Fibroblast of skin of back (primary cell): Measurements from ENCODE around the gene BCAS3.

Source experiments
- DNase-seq: peaks from one replicate; pipeline ENCODE4 v3.0.0-alpha.2; 2013

The BCAS3 gene

DNA sequence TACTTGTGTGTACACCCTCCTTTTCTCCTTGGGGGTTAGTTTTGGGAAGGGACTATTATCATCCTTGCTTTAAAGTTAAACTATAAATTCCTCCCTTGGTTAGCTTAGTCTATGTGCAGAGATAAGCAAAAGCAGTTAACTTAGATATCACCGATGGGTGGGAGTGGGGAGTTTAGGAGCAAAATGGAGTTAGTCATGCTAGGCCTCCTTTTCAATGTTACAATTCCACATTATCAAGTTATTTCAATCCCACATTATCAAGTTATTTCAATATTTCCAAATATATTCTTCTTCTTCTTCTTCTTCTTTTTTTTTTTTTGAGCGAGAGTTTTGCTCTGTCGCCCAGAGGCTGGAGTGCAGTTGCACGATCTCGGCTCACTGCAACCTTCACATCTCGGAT, 1.7 kb upstream of the BCAS3 start:
- DNase-seq, result no peak

DNA sequence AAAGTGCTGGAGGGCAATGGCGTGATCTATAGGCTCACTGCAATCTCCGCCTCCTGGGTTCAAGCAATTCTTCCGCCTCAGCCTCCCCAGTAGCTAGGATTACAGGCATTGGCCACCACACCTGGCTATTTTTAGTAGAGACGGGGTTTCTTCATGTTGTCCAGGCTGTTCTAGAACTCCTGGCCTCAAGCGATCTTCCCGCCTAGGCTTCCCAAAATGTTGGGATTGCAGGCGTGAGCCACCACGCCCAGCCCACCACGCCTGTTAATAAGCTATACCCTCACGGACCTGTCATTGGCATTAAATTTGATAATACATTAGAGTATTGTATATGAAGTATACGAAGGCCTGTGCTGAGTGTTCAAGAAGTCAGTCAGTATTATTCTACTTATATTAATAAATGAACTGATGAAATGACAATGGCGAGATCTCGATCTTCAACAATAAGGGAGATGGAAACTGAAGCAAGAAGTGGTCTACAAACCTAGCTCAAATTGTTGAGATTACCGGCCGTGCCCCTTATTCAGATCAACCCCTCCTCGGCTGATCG, 818 bp upstream of the BCAS3 start:
- DNase-seq, result no peak

DNA sequence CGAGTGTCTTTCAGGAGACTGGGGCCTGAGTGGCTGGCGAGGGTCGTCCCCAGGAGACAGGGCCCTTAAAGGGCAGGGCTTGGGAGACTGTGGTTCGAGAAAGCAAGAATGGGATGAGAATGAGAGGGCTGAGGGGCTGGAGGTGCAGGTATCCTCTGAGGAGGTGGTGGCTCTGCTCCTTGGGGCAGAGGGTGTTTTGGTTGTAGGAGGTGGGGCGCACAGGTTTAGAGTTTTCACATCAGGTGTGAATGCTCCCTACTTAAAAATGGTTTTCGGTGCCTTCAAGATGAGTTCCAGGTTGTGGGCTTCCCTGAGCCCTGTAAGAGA, 430 bp downstream of the BCAS3 start:
- no peak for DNase-seq

DNA sequence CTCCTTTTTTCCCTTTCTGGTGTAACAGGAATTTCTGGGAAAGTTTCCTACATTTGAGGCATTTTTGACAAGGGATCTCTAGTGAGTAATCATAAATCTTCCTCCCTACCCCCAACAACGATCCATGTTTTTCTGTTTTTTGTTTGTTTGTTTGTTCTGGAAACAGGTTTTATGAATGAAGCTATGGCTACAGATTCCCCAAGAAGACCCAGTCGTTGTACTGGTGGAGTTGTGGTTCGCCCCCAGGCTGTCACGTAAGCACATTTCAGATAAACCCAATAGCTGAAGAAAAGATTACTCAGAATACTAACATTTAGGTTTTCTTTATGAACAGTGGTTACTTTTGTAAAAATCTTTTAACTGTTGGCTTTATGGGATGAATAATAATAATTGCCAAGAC, 1.6 kb downstream of the BCAS3 start:
- DNase-seq, result no peak

DNA sequence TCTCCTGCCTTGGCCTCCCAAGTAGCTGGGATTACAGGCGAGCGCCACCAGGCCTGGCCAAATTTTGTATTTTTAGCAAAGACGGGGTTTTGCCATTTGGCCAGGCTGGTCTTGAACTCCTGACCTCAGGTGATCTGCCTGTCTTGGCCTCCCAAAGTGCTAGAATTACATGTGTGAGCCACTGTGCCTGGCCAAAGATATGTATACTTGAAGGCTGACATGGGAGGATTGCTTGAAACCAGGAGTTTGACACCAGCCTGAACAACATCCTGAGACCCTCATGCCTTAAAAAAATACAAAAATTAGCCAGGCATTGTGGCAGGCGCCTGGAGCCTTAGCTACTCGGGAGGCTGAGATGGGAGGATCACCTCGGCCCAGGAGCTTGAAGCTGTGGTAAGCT, 3.1 kb downstream of the BCAS3 start:
- DNase-seq, result no peak

DNA sequence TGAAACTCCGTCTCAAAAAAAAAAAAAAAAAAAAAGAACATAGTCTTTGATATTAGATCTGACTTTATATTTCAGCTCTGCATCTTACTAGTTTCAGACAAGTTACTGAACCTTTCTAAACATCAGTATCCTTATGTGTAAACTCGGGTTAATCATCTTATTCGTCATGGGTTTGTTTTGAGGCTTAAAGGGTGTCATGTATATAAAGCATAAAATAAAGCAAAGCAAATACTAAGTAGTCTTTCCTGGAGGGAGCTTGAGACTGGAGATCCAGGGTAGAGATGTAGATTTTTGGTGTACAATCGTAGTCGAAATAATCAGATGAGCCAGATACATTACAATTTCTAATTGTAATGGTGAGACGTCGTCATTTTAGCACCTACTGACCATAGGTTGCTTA, 7.8 kb downstream of the BCAS3 start:
- no peak for DNase-seq

DNA sequence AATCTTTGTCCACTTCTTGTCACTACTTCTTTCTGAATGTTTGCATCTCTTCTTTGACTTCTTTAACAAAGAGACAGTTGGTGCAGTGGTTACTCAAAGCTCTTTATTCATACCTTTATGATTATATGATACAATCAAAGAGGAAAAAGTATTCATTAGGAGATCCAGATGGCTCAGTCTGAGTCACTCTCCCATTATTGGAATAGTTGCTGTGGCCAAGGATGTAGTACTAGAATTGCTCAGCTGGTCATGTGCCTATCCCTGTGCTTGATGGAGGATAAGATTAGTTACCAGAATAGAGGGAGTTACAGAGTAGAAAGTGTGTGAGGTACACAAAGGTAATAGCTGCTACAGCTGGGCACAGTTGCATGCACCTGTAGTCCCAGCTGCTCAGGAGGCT, 18.3 kb downstream of the BCAS3 start:
- no peak for DNase-seq

DNA sequence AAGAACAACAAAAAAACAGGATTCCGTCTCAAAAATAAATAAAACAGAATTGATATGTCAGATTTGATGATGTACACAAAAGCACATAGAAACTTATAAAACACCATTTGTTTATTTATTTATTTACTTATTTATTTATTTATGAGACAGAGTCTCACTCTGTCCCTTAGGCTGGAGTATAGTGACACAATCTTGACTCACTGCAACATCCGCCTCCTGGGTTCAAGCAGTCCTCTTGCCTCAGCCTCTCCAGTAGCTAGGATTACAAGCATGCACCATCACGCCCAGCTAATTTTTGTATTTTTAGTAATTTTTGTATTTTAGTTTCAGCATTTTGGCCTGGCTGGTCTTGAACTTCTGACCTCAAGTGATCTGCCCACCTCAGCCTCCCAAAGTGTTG, 21.4 kb downstream of the BCAS3 start:
- DNase-seq, result no peak

DNA sequence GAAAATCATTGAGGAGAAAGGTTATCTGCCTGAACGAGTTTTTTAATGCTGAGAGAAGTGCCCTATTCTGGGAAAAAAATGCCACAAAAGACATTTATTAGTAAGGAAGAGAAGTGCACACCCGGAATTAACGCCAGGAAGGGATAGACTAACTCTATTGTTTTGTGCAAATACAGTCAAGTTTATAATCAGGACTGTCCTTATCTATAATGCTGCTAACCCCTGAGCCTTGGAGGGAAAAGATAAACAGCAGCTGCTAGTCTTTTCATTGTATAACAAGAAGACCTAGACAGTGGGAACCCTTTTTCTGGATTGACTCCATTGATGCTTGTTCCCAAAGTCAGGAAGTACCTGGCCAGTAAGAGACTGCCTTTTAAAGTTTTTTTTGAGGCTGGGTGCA, 26.5 kb downstream of the BCAS3 start:
- DNase-seq, result no peak

DNA sequence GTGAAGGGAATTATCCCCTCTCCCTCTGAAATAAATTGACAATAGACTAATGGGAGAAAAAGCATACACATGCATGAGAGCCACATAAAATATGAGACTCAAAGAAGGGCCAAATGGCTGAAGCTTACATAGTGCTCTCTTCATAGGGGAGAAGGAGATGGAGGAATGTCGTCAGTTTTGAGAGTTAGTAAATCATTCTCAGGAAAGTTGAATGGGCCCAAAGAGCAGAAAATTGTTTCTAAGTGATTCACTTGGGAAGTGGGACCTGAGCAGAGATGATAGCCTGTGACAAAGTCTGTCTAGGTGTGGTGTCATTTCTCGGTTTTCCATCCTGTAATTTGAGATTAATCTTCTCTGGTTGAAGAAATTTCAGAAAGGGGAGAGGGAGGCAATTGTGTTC, 35.0 kb downstream of the BCAS3 start:
- DNase-seq, result no peak

DNA sequence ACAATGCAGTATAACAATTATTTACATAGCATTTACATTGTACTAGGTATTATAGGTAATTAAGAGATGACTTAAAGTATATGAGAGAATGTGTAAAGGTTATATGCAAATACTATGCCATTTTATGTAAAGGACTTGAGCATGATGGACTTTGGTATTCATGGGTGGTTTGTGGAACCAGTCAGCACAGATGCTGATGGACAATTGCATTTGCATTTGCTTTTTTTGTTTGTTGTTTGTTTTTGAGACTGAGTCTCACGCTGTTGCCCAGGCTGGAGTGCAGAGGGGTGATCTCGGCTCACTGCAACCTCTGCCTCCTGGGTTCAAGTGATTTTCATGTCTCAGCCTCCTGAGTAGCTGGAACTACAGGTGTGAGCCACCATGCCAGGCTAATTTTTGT, 36.0 kb downstream of the BCAS3 start:
- DNase-seq, result no peak

DNA sequence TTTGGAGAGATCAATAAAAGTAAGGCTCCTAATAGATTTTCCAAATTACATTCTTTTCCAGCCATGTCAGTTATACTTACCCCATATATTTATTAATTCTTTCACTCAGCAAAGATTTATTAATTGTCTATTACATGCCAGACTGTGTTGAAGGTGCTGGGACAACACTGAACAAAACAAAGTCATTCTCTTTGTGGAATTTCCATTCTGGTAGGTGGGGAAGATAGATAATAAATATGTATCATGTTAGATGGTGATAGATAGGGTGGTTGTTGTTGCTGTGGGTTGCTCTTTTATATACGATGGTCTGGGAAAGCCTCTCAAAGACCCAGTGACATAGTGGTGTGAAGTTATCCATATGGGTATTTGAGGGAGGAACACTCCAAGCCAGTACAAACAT, 39.1 kb downstream of the BCAS3 start:
- no peak for DNase-seq

DNA sequence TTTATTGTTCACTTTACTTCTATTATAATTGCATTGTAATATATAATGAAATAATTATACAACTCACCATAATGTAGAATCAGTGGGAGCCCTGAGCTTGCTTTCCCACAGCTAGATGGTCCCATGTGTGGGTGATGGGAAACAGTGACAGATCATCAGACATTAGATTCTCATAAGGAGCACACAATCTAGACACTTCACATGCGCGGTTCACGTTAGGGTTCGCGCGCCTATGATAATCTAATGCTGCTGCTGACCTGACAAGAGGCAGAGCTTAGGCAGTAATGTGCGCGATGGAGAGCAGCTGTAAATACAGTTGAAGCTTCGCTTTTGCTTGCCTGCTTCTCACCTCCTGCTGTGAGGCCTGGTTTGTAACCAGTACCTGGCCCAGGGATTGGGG, 40.2 kb downstream of the BCAS3 start:
- no peak for DNase-seq

DNA sequence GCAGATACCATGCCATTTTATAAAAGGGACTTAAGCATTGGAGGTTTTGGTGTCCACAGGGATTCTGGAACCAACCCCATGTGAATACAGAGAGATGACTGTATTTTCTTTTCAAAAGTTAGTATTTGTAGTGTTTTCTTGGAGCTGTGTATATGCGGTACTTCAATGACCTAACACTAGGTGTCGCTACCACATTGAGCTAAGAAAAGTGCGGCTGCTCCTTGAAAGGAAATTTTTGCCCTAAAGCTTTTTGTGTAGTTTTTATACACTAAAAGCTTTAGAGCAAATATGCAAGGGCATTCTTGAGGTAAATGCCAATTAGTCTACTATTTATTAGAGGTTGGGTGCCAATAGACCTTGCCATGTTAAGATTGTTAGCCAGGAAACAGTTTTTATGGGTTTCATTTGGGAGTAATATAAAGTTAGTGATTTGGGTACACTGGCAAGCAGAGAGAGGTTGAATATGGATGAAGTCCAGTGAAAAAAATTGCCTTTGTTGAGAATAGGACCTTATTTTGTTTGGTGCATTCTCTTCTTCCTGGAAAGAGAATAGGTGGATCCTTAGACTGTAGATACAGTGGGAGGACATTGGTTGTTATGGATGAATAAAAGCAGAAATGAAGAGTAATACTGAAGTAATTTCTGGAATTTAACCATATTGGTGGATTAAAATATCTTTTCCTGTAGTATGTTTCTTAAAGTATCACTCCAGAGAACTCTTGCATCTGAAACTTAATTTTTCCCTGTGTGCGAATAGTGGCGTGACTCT, 43.3 kb downstream of the BCAS3 start:
- peak; percentile 65 for DNase-seq

DNA sequence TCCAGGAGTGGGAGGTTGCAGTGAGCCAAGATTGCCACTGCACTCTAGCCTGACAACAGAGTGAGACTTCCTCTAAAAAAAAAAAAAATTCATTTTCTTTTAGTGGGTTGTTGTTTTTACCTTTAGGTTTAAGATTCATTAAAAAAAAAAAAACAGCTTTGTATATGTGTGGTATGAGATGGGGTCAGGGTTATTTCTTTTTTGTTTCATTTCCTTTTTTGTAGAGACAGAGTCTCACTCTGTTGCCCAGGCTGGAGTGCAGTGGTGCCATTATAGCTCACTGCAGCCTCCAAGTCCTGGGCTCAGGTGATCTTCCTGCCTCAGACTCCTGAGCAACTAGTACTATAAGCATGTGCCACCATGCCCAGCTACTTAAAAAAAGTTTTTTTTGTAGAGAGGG, 47.0 kb downstream of the BCAS3 start:
- DNase-seq, result no peak

DNA sequence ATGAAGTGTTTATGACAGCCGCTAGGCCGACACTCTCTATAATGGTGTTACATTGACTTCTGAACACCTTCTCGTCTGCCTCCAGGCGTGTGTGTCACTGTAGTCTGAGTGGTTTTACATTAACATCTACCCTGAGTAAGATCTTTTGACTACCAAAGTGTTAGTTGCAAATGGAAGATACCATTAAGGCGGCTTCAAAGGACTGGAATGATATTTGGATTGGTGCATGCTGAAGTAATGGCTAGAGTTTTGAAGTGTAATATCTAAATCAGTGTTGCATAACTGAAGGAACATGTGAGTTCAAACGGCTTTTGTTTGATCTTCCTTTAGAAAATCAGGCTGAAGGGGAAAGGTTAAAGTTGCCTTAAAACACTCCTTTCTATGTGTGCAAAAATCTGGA, 52.2 kb downstream of the BCAS3 start:
- no peak for DNase-seq

DNA sequence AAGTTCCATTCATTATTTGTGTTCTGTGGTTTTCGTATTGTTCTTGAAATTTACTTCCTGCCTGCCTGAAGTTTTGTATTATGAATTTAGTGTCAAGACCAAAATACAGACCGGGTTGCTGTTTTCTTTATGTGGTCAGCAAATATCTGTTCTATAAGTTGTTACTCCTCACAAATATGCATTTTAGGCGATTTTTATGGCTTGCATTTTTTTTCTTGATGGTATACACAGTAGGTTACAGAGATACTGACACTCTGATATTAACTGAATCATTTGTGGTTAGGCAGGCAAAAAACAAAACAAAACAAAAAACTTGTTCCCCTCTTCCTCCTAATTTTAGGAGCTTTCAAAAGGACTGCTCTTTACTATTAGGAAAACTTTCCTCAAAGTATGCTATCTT, 52.6 kb downstream of the BCAS3 start:
- DNase-seq, result peak; percentile 47

DNA sequence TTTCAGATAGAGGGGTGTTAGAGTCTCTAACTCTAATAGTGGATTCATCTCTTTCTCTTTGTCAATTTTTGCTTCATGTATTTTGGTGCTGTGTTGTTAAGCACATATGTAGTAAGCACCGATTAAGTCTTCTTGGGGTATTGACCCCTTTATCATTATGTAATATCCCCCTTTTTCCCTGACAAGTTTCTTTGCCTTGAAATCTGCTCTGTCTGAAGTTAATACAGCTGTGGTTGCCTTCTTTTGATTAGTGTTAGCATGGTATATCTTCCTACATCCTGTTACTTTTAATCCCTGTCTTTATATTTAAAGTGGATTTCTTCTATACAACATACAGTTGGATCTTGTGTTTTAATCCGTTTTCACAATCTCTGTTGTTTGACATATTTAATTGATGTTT, 60.6 kb downstream of the BCAS3 start:
- no peak for DNase-seq

DNA sequence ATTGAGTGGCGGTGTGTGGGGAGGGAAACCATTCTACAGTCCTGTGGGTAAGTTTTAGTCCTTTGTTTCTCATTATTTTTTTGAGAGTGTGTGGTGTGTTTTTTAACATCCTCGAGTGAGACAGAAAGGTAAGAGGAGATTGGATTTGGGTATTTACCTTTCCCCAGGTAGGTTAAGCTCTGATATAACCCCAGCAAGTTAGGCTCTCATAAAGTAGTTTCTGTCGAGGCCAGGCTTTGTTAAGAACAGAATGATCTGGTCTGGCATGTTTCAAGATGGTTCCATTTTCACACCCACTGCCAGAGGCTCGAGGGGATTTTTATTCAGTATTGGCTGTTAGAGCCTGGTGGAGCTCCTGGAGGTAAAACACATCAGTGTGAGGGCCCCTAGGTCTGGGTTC, 62.9 kb downstream of the BCAS3 start:
- DNase-seq, result no peak

DNA sequence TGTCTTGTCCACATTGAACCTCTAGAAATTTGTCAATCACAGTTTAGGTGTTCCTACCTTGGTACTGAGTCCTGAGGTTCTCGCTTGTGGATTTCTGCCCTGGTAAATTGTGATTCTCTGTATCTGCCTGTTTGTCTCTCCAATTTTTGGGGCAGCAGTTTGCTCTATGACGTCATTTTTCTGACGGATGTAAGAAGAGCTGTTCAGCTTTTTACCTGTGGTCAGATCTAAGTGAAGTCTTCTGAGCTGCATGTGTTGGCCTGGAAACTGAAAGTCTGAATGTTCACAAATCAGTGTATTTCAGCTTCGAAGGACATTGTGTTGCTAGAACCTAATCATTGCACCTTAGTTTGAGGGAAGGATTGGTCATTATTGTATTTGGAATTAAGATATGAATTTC, 63.4 kb downstream of the BCAS3 start:
- DNase-seq, result no peak

DNA sequence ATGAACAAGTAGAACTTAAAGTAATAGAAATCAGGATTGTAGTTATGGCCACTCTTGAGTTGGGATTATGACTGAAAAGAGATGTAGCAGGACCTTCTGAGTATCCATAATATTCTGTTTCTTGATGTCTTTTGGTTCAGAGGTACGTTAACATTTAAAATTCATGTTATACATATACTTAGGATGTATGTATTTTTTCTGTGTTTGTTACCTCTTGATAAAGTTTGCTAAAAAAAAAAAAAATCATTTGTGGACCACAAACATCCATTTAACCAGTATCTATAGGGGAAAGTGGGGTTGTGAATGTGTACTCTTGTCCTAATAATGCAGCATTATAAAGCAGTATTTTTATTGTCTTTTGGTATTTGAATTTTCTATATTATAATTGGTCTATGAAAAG, 65.6 kb downstream of the BCAS3 start:
- no peak for DNase-seq

DNA sequence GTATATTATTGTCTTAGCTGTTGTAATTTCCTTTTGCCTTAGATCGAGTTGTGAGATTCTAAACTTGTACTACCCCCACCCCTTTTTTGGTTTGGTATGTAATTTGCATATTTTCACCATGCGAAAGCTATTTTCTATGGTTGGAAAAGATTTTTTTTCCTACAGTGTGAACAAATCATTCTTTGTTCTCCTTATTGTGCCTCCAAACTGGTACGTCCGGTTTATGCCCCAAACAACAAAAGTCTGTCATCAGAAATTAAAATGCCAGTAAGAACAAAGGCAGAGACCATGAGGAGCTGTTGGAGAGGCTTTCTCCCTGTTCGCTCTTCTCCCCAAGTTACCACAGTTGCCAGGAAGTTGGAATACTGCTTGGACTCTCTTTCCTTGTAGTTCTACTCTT, 66.1 kb downstream of the BCAS3 start:
- DNase-seq, result peak; percentile 71

DNA sequence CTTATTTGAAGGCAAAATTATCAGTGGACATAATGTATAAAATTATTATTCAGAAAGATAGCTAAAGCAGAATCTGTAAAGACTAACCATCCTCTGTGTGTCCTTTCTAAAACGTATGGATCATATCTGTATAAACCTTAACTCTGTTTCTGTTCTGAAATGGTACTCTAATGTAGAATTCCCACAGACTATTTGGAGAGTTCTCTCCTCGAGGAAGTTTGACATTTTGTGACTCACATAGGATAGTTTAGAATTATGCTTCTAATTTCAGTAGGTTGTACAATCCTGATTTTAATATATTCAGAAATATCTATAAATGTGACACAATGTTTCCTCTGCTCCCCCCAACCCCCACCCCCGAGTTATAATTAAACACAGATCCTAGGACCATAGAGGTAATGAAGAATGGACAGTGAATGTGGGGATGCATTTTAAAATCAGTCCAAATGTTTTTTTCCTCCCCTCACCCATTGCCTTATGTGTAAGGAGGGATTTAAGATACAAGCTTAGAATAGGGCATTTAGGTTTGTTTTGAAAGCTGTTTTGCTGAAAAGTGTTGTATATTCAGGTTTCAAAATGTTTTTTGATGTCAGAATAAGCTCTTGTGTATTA, 66.8 kb downstream of the BCAS3 start:
- DNase-seq, result peak; percentile 23

DNA sequence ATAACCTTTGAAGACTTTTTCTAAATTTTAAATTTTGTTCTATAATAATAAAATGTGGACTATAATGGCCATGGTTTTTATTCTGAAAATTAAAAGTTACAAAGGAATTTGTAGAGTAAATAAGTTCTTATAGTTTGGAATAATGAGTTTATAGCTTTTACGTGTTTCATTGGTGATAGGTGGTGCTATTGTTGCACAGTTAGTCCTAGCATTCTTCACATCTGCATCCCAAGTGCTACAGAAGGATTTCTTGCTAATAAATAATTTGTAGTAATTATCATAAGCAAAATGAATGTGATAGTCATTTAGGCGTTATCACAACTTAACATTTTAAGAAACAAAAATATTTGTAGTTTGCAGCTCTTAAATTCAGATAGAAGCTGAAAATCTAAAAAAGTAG, 67.9 kb downstream of the BCAS3 start:
- no peak for DNase-seq
